Ascending aorta (tissue), 2 donors: ENCODE measurements around the gene IFITM2. TPM values are rescaled to one million over a fixed set of nuclear protein-coding genes. Genes with fewer than 3 reads are reported as not detected.

Experiments used
- DNase-seq, 2 donors: peaks; one replicate each; pipeline ENCODE4 v3.0.0-alpha.2; 2019; ENCODE audit warnings: low spot score in 2 of 2
- H3K27ac ChIP-seq, 2 donors: fragments of 200-600 bp; sonication (generic); one replicate each; pipeline ENCODE4 v1.5.1; 2016 to 2017; ENCODE audit warnings: mild to moderate bottlenecking in 1 of 2
- H3K27me3 ChIP-seq: fragments of 200-600 bp; sonication (generic); one replicate; pipeline ENCODE4 v1.5.1; 2017
- H3K36me3 ChIP-seq, 2 donors: fragments of 200-600 bp; sonication (generic); one replicate each; pipeline ENCODE4 v1.5.1; 2016
- H3K4me1 ChIP-seq, 2 donors: fragments of 200-600 bp; sonication (generic); one replicate each; pipeline ENCODE4 v1.5.1; 2016 to 2017; ENCODE audit warnings: mild to moderate bottlenecking in 1 of 2
- H3K4me3 ChIP-seq, 2 donors: fragments of 200-600 bp; sonication (generic); one replicate each; pipeline ENCODE4 v1.5.1; 2016 to 2017; ENCODE audit warnings: mild to moderate bottlenecking in 1 of 2
- H3K9me3 ChIP-seq, 2 donors: fragments of 200-600 bp; sonication (generic); one replicate each; pipeline ENCODE4 v1.5.1; 2016
- CTCF ChIP-seq, 3 experiments: fragments of 200-600 bp in 2 of 3; fragments of 450-650 bp in 1 of 3; sonication (generic) in 2 of 3; IDR thresholded peaks; one replicate each; pipeline ENCODE4 v1.5.1; 2016 to 2019; ENCODE audit warnings: antibody characterized with exemption in 3 of 3, mild to moderate bottlenecking in 1 of 3, moderate library complexity in 1 of 3
- intact Hi-C: fragments of 100-400 bp; cut with DNase I; formaldehyde crosslinking; loops from one replicate; pipeline ENCODE4 v1.15.1; 2023
- total RNA-seq: library from RNA; depleted of rRNA; stranded (reverse); fragments of >200 nt; gene quantifications from one replicate; pipeline ENCODE4 v1.1.0, GENCODE V29; 2016

The IFITM2 gene
- total RNA-seq, 1 donor from 2014 or later = 1,131 TPM

- Histone ChIP-seq H3K9me3 (no peaks in the 10 kb centered on the region), H3K27ac (no peak overlapping the region), H3K4me3 (no peak overlapping the region), H3K4me1 (peaks cover 8 to 14% of the 10 kb centered on the region in 2 donors), H3K36me3 (peaks cover 7 to 11% of the 10 kb centered on the region in 2 donors), H3K27me3 (peaks cover 4% of the 10 kb centered on the region)
- intact Hi-C loops = no loop called here
- no peak for DNase-seq
- TF ChIP-seq CTCF (IDR thresholded peaks at IDR 0.05) = no peak
Measured at GRCh38 chr11:291281-292210, 16.1 kb upstream of the IFITM2 start.

DNA sequence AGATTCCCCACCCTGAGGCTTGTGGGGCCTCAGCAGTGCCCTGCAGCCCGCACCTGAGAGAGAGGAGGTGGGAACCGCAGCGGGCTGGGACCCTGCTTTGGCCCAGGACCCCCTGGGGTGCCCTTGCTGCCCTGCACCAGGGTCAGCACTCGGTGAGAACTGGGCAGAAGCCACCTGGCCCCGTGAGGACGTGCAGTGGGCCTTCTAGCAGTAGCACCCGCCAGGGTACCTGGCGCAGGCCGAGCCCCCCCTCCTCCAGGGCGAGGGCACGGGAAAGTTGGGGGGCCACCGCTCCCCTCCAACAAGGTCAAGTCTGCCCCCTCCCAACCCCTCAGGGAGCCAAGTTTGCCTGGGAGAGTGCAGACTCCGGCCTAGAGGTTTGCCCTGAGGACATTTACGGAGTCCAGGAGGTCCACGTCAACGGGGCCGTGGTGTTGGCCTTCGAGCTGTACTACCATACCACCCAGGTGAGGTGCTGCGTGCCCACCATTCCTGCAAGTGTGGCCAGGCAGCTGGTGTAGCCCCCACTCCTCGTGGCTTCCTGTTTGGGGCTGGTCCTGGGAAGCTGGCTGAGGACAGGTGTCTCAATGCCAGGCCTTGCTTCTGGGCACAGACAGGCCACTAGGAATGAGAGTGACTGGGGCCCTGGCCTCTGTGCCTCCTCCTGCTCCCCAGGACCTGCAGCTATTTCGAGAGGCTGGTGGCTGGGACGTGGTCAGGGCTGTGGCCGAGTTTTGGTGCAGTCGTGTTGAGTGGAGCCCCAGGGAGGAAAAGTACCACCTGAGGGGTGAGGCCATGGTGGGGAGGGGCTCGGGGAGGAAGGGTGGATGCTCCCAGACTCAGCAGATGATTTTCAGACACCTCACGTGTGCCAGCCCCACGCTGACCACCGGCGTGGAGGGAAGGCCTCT, 15.2 kb upstream of the IFITM2 start:
- Histone ChIP-seq H3K4me3 (no peak overlapping the region), H3K27me3 (peaks cover 4% of the 10 kb centered on the region), H3K27ac (no peak overlapping the region), H3K36me3 (peaks cover 7 to 11% of the 10 kb centered on the region in 2 donors), H3K9me3 (no peaks in the 10 kb centered on the region), H3K4me1 (peaks cover 8 to 14% of the 10 kb centered on the region in 2 donors)
- intact Hi-C loops = no loop called here
- DNase-seq = no peak
- TF ChIP-seq CTCF (IDR thresholded peaks at IDR 0.05) = no peak

DNA sequence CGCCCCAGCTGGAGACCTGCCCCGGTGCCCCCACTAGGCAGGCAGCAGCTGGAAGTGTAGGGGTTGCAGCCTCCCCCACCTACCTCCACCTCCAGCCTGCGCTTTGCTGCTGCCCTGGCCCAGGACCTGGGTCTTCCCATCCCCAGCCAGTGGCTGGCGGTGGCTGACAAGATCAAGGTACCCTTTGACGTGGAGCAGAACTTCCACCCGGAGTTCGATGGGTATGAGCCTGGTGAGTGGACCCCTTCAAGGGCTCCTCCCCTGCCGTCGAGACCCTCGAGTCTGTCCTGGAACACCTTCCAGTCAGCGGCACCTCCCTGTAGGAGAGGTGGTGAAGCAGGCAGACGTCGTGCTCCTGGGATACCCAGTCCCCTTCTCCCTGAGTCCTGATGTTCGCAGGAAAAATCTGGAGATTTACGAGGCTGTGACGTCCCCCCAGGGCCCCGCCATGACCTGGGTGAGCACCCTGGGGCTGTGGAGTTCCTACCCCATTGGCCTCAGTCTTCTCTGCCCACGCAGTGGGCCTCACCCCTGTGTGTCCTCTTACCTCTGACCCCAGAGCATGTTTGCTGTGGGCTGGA, 14.3 kb upstream of the IFITM2 start:
- no peak overlapping the region for H3K27ac ChIP-seq
- no peaks in the 10 kb centered on the region for H3K9me3 ChIP-seq
- no peak overlapping the region for H3K4me3 ChIP-seq
- H3K36me3 ChIP-seq = peaks cover 7 to 11% of the 10 kb centered on the region in 2 donors
- peaks cover 3 to 9% of the 10 kb centered on the region in 2 donors for H3K4me1 ChIP-seq
- DNase-seq = no peak
- intact Hi-C loops = no loop called here
- TF ChIP-seq CTCF (IDR thresholded peaks at IDR 0.05) = no peak
- no peaks in the 10 kb centered on the region for H3K27me3 ChIP-seq

DNA sequence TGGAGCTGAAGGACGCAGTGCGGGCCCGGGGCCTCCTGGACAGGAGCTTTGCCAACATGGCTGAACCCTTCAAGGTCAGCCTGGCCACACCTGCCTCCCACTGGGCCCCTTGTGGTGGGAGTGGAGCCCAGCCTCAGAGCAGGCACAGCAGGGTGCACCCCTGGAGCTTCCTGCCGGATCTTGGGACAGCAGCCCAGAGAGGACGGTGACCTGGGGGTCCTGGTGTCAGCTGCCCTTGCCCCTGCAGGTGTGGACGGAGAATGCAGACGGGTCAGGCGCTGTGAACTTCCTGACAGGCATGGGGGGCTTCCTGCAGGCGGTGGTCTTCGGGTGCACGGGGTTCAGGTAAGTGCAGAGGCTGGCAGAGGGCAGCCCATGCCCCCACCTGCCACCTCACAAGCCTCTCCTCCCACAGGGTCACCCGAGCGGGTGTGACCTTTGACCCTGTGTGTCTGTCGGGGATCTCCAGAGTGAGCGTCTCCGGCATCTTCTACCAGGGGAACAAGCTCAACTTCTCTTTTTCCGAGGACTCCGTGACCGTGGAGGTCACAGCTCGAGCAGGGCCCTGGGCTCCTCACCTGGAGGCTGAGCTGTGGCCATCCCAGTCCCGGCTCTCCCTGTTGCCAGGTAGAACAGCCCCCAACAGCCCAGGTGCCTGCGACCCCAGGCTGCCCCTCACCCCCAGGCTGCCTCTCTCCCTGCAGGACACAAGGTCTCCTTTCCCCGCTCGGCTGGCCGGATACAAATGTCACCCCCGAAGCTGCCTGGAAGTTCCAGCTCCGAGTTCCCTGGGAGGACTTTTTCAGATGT, 13.6 kb upstream of the IFITM2 start:
- intact Hi-C loops = no loop called here
- H3K4me1 ChIP-seq = peaks cover 0 to 9% of the 10 kb centered on the region in 2 donors
- peaks cover 7 to 11% of the 10 kb centered on the region in 2 donors for H3K36me3 ChIP-seq
- H3K9me3 ChIP-seq = no peaks in the 10 kb centered on the region
- H3K4me3 ChIP-seq = no peak overlapping the region
- H3K27me3 ChIP-seq = no peaks in the 10 kb centered on the region
- no peak overlapping the region for H3K27ac ChIP-seq
- DNase-seq = no peak
- TF ChIP-seq CTCF (IDR thresholded peaks at IDR 0.05) = no peak

DNA sequence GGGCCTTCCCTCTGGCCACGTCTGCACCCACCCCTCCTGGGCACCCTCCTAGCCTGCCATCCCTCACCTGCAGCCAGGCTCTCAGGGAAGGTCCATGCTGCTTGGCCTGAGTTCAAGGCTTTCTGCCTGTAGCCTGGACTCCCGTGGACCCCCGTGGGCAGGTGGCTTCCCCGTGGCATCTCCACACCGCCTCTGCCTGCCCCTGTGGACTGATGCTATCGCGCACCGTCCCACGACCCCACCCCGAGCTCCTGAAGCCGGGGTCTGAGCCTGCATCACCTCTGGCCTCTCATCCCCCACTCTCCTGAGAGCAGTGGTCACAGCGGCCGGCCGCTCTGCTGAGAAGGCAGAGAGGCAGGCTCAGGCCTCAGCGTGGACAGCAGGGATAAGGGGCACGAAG, 12.8 kb upstream of the IFITM2 start:
- no peak overlapping the region for H3K4me3 ChIP-seq
- DNase-seq = no peak
- no peaks in the 10 kb centered on the region for H3K9me3 ChIP-seq
- no peak overlapping the region for H3K27ac ChIP-seq
- intact Hi-C loops = no loop called here
- H3K27me3 ChIP-seq = no peaks in the 10 kb centered on the region
- no peak for TF ChIP-seq CTCF (IDR thresholded peaks at IDR 0.05)
- H3K36me3 ChIP-seq = peaks cover 7 to 11% of the 10 kb centered on the region in 2 donors
- peaks cover 0 to 4% of the 10 kb centered on the region in 2 donors for H3K4me1 ChIP-seq
